ENCODE data around the gene SUCLG1.

DNA sequence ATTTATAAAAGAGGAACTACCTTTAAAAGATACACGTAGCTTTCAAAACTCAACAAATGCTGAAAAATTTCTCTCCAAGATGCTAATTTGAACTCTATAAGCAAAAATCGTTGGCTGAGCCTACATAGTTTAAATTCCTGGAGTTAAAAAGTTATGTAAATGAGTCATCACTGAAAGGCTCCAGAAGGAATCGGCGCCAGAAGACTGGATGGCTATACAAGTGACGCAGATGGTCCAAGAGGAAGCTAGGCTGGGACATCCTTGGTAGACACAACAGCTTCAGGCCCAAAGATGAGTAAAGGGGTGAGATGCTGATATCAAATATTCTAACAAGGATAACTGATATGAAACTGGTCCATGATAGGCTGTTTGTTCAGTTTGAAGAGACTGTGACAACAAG lies 34.4 kb upstream of the SUCLG1 start:
- TF ChIP-seq, protein P1, sequence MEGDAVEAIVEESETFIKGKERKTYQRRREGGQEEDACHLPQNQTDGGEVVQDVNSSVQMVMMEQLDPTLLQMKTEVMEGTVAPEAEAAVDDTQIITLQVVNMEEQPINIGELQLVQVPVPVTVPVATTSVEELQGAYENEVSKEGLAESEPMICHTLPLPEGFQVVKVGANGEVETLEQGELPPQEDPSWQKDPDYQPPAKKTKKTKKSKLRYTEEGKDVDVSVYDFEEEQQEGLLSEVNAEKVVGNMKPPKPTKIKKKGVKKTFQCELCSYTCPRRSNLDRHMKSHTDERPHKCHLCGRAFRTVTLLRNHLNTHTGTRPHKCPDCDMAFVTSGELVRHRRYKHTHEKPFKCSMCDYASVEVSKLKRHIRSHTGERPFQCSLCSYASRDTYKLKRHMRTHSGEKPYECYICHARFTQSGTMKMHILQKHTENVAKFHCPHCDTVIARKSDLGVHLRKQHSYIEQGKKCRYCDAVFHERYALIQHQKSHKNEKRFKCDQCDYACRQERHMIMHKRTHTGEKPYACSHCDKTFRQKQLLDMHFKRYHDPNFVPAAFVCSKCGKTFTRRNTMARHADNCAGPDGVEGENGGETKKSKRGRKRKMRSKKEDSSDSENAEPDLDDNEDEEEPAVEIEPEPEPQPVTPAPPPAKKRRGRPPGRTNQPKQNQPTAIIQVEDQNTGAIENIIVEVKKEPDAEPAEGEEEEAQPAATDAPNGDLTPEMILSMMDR (conservative IDR thresholded peaks at IDR 0.05 in 1 of 2, IDR thresholded peaks at IDR 0.05 in 1 of 2; ENCODE audit: extremely low read depth in 1 of 2, insufficient read depth in 1 of 2, low read depth in 1 of 2, low read length in 2 of 2), result no peak
- no peak for TF ChIP-seq EZH2 (IDR thresholded peaks at IDR 0.05; ENCODE audit: borderline replicate concordance, low read length)
